BE2C (cell line): ENCODE measurements around the gene USP44.

Source experiments
- DNase-seq: peaks from one replicate; pipeline ENCODE4 v3.0.0-alpha.2; 2020
- H3K27me3 ChIP-seq: fragments of 250-450 bp; sonication (Bioruptor Pico); 2 replicates; pipeline ENCODE4 v1.5.1; 2020; ENCODE audit warnings: mild to moderate bottlenecking
- H3K36me3 ChIP-seq: fragments of 250-450 bp; sonication (Bioruptor Pico); 2 replicates; pipeline ENCODE4 v1.5.1; 2020; ENCODE audit warnings: mild to moderate bottlenecking
- H3K4me1 ChIP-seq: fragments of 250-450 bp; sonication (Bioruptor Pico); 2 replicates; pipeline ENCODE4 v1.5.1; 2020
- H3K4me3 ChIP-seq: 2 replicates; pipeline ENCODE4 v1.5.1; 2011; ENCODE audit warnings: low read depth, low read length
- H3K9me3 ChIP-seq: fragments of 250-450 bp; sonication (Bioruptor Pico); 2 replicates; pipeline ENCODE4 v1.5.1; 2020
- TF ChIP-seq, protein P1 (sequence below): IDR thresholded peaks from 2 replicates; pipeline ENCODE4 v1.5.1; 2012; ENCODE audit warnings: mild to moderate bottlenecking, low read depth, low read length

Gene USP44

GRCh38 chr12:95590775-95591174 lies 39.5 kb upstream of the USP44 start:
- no peaks in the 10 kb centered on the region for H3K9me3 ChIP-seq
- DNase-seq = no peak

GRCh38 chr12:95583933-95584332 lies 32.7 kb upstream of the USP44 start:
- Histone ChIP-seq H3K9me3 (no peaks in the 10 kb centered on the region), H3K4me3 (no peak overlapping the region), H3K36me3 (no peaks in the 10 kb centered on the region), H3K4me1 (no peaks in the 10 kb centered on the region), H3K27me3 (peaks cover 6% of the 10 kb centered on the region)
- no peak for DNase-seq
- TF ChIP-seq, protein P1, sequence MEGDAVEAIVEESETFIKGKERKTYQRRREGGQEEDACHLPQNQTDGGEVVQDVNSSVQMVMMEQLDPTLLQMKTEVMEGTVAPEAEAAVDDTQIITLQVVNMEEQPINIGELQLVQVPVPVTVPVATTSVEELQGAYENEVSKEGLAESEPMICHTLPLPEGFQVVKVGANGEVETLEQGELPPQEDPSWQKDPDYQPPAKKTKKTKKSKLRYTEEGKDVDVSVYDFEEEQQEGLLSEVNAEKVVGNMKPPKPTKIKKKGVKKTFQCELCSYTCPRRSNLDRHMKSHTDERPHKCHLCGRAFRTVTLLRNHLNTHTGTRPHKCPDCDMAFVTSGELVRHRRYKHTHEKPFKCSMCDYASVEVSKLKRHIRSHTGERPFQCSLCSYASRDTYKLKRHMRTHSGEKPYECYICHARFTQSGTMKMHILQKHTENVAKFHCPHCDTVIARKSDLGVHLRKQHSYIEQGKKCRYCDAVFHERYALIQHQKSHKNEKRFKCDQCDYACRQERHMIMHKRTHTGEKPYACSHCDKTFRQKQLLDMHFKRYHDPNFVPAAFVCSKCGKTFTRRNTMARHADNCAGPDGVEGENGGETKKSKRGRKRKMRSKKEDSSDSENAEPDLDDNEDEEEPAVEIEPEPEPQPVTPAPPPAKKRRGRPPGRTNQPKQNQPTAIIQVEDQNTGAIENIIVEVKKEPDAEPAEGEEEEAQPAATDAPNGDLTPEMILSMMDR = no peak; the same call in 1 of the 2 replicates

More at GRCh38 chr12:95590775-95591174, 39.5 kb upstream of the USP44 start:
- H3K4me3 ChIP-seq = no peak overlapping the region
- H3K4me1 ChIP-seq = no peaks in the 10 kb centered on the region
- H3K27me3 ChIP-seq = peaks cover 31% of the 10 kb centered on the region
- no peaks in the 10 kb centered on the region for H3K36me3 ChIP-seq
- TF ChIP-seq, protein P1 = no peak

DNA sequence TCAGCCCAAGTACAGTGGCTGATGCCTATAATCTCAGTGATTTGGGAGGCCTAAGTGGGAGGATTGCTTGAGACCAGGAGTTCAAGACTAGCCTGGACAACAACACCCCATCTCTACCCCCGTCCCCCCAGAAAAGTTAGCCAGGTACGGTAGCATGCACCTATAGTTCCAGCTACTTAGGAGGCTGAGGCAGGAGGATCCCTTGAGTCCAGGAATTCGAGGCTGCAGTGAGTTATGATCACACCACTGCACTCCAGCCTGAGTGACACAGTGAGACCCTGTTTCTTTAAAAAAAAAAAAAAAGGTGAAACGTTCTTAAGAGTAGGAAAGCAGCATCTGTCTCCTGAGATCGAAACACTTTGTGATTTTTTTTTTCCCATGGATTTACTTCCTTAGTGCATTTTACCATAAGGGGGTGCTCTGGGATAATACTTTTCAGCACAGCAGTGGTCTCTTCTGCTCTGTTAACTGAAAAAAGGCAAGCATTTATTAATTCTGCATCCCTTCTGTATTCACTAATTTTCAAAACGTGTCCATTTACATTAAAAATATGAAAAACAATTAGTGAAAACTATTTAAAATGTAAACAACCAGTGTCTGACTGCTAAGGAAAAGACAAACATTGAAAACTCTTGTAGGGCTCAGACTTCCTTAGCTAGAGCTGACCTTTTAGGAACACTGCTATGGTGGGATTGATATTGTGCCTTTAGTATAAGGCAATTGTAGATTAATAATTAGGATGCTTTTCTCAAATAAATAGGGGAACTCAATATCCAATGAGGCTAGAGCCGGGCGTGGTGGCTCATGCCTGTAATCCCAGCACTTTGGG lies 31.2 kb upstream of the USP44 start:
- no peaks in the 10 kb centered on the region for H3K27me3 ChIP-seq
- no peaks in the 10 kb centered on the region for H3K9me3 ChIP-seq
- no peaks in the 10 kb centered on the region for H3K4me1 ChIP-seq
- H3K36me3 ChIP-seq = no peaks in the 10 kb centered on the region
- no peak overlapping the region for H3K4me3 ChIP-seq
- TF ChIP-seq, protein P1 = peak; percentile 57
- no peak for DNase-seq

DNA sequence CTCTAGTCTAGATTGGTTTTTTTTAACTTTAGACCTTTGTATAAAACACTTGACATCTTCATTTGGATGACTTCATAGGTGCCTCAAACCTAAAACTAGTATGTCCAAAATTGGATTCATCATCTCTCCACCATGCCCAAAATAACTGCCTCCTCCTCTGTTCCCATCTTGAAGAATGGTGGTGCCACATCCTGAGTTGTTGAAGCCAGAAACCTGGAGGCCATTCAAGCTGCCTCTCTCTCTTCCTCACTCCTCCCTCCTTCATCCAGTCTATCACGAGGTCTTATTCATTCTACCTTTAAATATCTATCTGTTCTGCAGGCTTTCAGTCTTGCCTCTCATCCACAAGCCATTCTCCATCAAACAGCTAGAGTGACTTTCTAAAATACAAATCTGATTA lies 26.5 kb upstream of the USP44 start:
- Histone ChIP-seq H3K9me3 (no peaks in the 10 kb centered on the region), H3K4me1 (no peaks in the 10 kb centered on the region), H3K4me3 (no peak overlapping the region), H3K36me3 (no peaks in the 10 kb centered on the region), H3K27me3 (peaks cover 3% of the 10 kb centered on the region)
- TF ChIP-seq, protein P1 = no peak
- no peak for DNase-seq

- no peaks in the 10 kb centered on the region; the same call in 1 of the 2 replicates for H3K4me1 ChIP-seq
- DNase-seq = no peak
- H3K4me3 ChIP-seq = no peak overlapping the region
- TF ChIP-seq, protein P1 = peak; percentile 77
- peaks cover 3% of the 10 kb centered on the region for H3K27me3 ChIP-seq
- no peaks in the 10 kb centered on the region for H3K9me3 ChIP-seq
- no peaks in the 10 kb centered on the region for H3K36me3 ChIP-seq
Measured at GRCh38 chr12:95574799-95575452, 23.6 kb upstream of the USP44 start.
